Right lobe of liver (tissue), 6 donors: ENCODE results near the gene CDH3. TPM values are rescaled to one million over a fixed set of nuclear protein-coding genes. Genes with fewer than 3 reads are reported as not detected.

Experiments
- ATAC-seq, 4 donors: fragments of 200-7000 bp; cut with Tn5 transposase; one replicate each; pipeline ENCODE4 v1.9.1; 2020; ENCODE audit warnings: mild to moderate bottlenecking in 4 of 4, moderate library complexity in 4 of 4
- DNase-seq, 3 donors: peaks; one replicate each; pipeline ENCODE4 v3.0.0-alpha.2; 2020
- H3K27ac ChIP-seq, 3 donors: fragments of 200-600 bp; one replicate each; pipeline ENCODE4 v1.8.0; 2022
- H3K27me3 ChIP-seq, 2 donors: fragments of 200-600 bp; one replicate each; pipeline ENCODE4 v1.8.0; 2022
- H3K36me3 ChIP-seq, 4 donors: fragments of 200-600 bp; sonication (generic) in 1 of 4; one replicate each; pipeline versions ENCODE4 v1.5.1 to v1.8.0; 2017 to 2022; ENCODE audit warnings: control low read depth in 1 of 4
- H3K4me1 ChIP-seq, 4 donors: fragments of 200-600 bp; sonication (generic) in 1 of 4; one replicate each; pipeline versions ENCODE4 v1.5.1 to v1.8.0; 2017 to 2022; ENCODE audit warnings: control low read depth in 1 of 4
- H3K4me3 ChIP-seq, 3 donors: fragments of 200-600 bp; one replicate each; pipeline ENCODE4 v1.8.0; 2022
- H3K9me3 ChIP-seq, 4 donors: fragments of 200-600 bp; sonication (generic) in 1 of 4; one replicate each; pipeline versions ENCODE4 v1.5.1 to v1.8.0; 2017 to 2022; ENCODE audit warnings: control low read depth in 1 of 4
- CTCF ChIP-seq, 4 donors: fragments of 200-600 bp in 3 of 4; fragments of 450-650 bp in 1 of 4; IDR thresholded peaks; one replicate each; pipeline versions ENCODE4 v1.5.1 to v1.8.0; 2016 to 2022; ENCODE audit warnings: antibody characterized with exemption in 4 of 4, mild to moderate bottlenecking in 2 of 4
- POLR2A ChIP-seq: fragments of 450-650 bp; IDR thresholded peaks from one replicate; pipeline ENCODE4 v1.6.1; 2017; ENCODE audit warnings: antibody characterized with exemption, mild to moderate bottlenecking
- WGBS: methylation state at CpG from one replicate; pipeline ENCODE4 v1.1.6; 2018; ENCODE audit warnings: low coverage, low lambda C conversion rate; ENCODE audit not compliant: insufficient coverage; ENCODE audit errors: missing lambda C conversion rate; 5-methylcytosine and 5-hydroxymethylcytosine counted together
- intact Hi-C, 2 donors: fragments of 100-400 bp; cut with DNase I; formaldehyde crosslinking; loops; one replicate each; pipeline versions ENCODE4 v1.11.2 to v1.14.1; 2022
- long read RNA-seq: library from polyadenylated mRNA; unstranded; transcript quantifications from one replicate; pipeline ENCODE4 v2.0.0, GENCODE V29; 2019
- total RNA-seq, 6 experiments: library from RNA; depleted of rRNA in 2 of 6; stranded (reverse); fragments of >200 nt in 2 of 6; fragmentation: NEBNext Ultra II Directional in 3 of 6; extraction: Animal tissue kit (Norgen Biotek cat#: 25700) in 3 of 6; gene quantifications; one replicate each; pipeline versions ENCODE4 v1.1.0 to v1.2.4, GENCODE V29; 2016 to 2023
- donor health status: DM: no; HTN: yes; CAD: no.
- donor health status: DM: no; HTN: no; CAD: no.
- donor health status: DM: no; HTN: no; CAD: no.
- donor health status: DM: no; HTN: yes; CAD: no.
- donor health status: DM: no; HTN: yes; CAD: no.

The CDH3 gene
- under 1 TPM in 1 of 6 experiments, not detected in 5; 0.06 TPM for total RNA-seq
- long read RNA-seq = 0 reads

- DNase-seq (no peak), ATAC-seq (peak in 3 of 4 donors; percentile 5 to 53 (median 30))
- Histone ChIP-seq H3K36me3 (no peaks in the 10 kb centered on the region), H3K27ac (no peak within 1 kb of the TSS), H3K9me3 (no peaks in the 10 kb centered on the region), H3K4me3 (peak within 1 kb of the TSS in 1 of 3 donors; percentile 24), H3K27me3 (peaks cover 9 to 25% of the 10 kb centered on the region in 2 donors), H3K4me1 (peaks cover 0 to 16% (median 0%) of the 10 kb centered on the region in 4 donors)
- 2% methylated on average over 17 of the region's 53 CpGs for WGBS
- TF ChIP-seq POLR2A (no peak), CTCF (IDR thresholded peaks at IDR 0.05) (no peak)
- intact Hi-C loops = no loop called here
Observed at GRCh38 chr16:68644715-68645493, at the start of gene CDH3. TSS of gene CDH3 (plus strand) at chr16:68645310. CDS start at chr16:68645380, 70 bp downstream.

- no peak for ATAC-seq
- DNase-seq = no peak
- no peaks in the 10 kb centered on the region for H3K27me3 ChIP-seq
- H3K4me1 ChIP-seq = no peaks in the 10 kb centered on the region
- intact Hi-C loops = no loop called here
- H3K27ac ChIP-seq = no peak overlapping the region
- TF ChIP-seq POLR2A = no peak
- no peak for TF ChIP-seq CTCF (IDR thresholded peaks at IDR 0.05)
- H3K36me3 ChIP-seq = no peaks in the 10 kb centered on the region
- WGBS = 75% methylated on average over 6 of the region's 6 CpGs
- H3K9me3 ChIP-seq = no peaks in the 10 kb centered on the region
- H3K4me3 ChIP-seq = no peak overlapping the region
Observed at GRCh38 chr16:68596266-68596665, 48.8 kb upstream of the CDH3 start.

- Histone ChIP-seq H3K9me3 (no peaks in the 10 kb centered on the region), H3K27me3 (no peaks in the 10 kb centered on the region), H3K27ac (no peak overlapping the region), H3K4me1 (no peaks in the 10 kb centered on the region), H3K36me3 (no peaks in the 10 kb centered on the region), H3K4me3 (no peak overlapping the region)
- TF ChIP-seq CTCF (IDR thresholded peaks at IDR 0.05) (no peak), POLR2A (no peak)
- ATAC-seq (no peak), DNase-seq (no peak)
- 60% methylated on average over 1 of the region's 1 CpG for WGBS
- intact Hi-C loops = no loop called here
Observed at GRCh38 chr16:68599586-68599985, 45.5 kb upstream of the CDH3 start.

GRCh38 chr16:68605746-68606145 lies 39.4 kb upstream of the CDH3 start:
- Histone ChIP-seq H3K4me3 (no peak overlapping the region), H3K4me1 (no peaks in the 10 kb centered on the region), H3K27ac (no peak overlapping the region), H3K9me3 (no peaks in the 10 kb centered on the region), H3K36me3 (no peaks in the 10 kb centered on the region), H3K27me3 (no peaks in the 10 kb centered on the region)
- 37% methylated on average over 4 of the region's 5 CpGs for WGBS
- ATAC-seq = peak in 3 of 4 donors; percentile 40 to 95 (median 83)
- intact Hi-C loops = no loop called here
- no peak for TF ChIP-seq POLR2A
- no peak for TF ChIP-seq CTCF (IDR thresholded peaks at IDR 0.05)
- peak; percentile 54 to 82 (median 79) for DNase-seq
